HG02973 (cell line): ENCODE measurements around the gene CCR8.
A peak's percentile ranks its signal among the peaks of the same experiment; 100 is the strongest.
"Not testable (repeated sequence)": the region's sequence is repeated elsewhere in the genome, so short reads cannot be mapped to it uniquely, and the experiment has no call there.

ENCODE experiments used
- ATAC-seq: cut with Tn5 transposase; IDR thresholded peaks from one replicate; pipeline ENCODE4 v1.9.1; 2021; ENCODE audit warnings: moderate library complexity; ENCODE audit not compliant: unreplicated experiment

The CCR8 gene

DNA sequence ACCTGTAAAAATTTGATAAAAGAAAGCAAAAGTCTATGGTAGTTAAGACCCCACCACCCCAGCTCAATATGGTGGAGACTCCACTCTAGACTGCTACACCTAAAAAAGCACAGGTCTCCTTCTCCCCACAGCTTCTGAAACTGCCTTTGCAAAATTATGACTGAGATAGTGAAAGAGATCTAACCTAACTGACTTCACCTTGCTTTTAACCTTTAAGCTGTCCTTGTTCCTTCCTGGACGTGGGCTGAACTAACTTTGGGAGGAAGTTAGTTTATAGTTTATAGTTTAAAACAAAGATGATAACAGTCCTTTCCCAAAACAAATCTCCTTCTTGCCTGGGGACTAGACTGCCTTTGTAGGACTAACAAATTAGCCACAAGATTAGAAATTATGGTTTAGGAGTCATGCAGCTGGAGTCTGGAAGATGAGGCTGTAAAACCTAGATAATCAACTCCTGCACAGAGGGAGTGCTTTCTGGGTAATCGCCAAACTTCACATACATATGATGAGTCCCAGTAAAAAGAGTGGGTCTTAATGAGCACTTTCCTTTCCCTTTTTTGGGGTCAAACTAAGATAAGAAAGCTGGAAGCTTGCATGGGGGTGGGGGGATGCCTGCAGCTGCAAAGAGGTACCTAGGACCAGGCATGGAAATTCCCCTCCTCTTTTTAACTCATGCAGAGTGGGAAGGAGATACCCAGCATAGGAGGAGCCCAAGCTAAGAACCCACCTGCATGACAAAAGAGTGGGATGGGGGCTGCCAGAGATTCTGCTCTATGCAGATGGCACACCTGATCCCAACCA, 17.5 kb downstream of the CCR8 start:
- ATAC-seq: peak; percentile 88

DNA sequence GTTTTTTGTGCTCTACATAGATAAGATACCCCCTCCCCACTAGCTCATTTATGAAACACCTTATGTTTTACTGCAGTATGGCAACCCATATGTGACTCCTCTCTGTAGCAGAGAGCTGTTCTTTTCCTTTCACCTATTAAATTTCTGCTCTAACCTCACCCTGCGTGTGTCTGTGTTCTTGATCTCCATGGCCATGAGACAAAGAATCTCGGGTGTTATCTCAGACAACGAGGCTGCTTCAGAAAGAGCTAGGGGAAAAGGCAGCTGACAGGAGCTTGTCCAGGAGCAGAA, 18.0 kb downstream of the CCR8 start:
- no peak for ATAC-seq

DNA sequence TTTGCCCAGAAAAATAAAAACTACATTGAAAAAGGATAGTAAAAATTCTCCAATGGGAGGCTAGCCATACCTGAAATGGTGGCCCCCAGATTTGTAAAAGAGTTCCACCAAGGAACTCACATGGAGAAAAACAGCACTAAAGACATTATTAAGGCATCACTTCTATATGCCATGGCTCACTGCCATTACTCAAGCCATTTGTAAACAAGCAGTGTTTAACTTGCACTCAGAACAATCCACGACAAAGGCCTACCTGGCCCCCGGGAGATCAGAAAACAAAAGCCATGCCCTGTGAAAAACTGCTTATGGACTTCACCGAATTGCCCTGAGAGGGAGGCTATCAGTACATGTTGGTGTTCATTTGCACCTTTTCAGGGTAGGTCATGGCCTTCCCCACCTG, 19.6 kb downstream of the CCR8 start:
- ATAC-seq: no peak

DNA sequence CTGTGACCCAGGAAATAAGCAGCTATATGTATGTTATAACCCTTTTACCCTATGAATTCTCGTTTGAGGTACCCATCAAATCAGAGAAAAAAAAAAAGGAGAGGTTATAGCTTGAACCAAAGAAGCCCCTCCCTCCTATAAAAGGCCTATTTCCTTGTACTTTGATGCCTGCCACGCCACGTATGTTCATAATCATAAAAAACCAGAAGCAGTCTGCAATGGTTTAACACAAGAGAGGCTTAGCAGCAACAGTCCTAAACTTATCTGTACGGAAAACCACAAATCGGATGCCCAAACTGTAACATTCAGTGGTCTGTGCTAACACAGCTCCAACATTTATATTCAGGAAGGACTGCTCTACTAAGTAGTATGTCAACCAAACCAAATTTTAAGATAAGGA, 21.2 kb downstream of the CCR8 start:
- no peak for ATAC-seq

DNA sequence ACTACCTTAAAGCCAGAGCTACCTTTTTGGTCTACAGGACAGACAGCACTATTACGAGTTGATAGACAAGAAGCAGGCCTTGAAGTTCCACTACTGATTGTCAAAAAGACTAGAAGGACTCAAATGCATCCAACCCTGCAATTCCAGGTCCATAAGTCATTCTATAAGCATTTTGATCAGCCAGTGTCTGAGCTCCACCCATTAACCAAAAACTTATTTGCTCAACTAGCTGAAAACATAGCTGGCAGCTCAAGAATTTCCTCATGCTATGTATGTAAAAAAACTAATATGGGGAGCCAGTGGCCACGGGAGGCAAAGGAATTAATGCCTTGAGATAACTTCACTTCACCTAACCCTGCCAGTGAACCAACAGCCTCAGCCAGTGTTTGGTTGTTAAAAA, 21.6 kb downstream of the CCR8 start:
- not testable (repeated sequence) for ATAC-seq

DNA sequence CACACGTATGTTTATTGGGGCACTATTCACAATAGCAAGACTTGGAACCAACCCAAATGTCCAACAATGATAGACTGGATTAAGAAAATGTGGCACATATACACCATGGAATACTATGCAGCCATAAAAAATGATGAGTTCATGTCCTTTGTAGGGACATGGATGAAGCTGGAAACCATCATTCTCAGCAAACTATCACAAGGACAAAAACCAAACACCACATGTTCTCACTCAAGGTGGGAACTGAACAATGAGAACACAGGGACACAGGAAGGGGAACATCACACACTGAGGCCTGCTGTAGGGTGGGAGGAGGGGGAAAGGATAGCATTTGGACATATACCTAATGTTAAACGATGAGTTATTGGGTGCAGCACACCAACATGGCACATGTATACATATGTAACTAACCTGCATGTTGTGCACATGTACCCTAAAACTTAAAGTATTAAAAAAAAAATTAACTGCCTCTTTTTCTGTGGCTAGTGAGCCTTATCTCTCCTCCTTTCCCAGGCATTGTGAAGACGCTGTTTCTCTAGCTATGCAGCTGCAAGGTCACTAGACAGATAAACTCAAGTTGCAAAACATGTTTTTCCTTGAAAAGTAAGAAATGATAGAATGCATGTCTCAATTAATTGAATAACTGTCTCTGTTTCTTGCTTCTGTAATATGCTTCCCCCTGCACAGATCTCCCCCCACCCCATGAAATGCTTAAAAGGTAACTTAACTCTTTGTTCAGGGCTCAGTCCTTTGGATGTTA, 23.8 kb downstream of the CCR8 start:
- ATAC-seq: not testable (repeated sequence)

DNA sequence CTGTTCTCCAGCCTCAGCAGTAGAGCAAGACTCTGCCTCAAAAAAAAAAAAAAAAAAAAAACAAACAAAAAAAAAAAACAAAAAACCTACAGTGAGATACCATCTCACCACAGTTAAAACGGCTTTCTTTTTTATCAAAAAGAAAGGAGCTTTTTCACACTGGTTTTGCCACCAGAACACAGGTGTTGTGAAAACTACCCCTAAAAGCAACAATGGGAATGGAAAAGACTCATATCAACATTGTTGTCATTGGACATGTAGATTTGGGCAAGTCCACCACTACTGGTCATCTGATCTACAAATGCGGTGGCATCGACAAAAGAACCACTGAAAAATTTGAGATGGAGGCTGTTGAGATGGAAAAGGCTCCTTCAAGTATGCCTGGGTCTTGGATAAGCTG, 28.8 kb downstream of the CCR8 start:
- no peak for ATAC-seq

DNA sequence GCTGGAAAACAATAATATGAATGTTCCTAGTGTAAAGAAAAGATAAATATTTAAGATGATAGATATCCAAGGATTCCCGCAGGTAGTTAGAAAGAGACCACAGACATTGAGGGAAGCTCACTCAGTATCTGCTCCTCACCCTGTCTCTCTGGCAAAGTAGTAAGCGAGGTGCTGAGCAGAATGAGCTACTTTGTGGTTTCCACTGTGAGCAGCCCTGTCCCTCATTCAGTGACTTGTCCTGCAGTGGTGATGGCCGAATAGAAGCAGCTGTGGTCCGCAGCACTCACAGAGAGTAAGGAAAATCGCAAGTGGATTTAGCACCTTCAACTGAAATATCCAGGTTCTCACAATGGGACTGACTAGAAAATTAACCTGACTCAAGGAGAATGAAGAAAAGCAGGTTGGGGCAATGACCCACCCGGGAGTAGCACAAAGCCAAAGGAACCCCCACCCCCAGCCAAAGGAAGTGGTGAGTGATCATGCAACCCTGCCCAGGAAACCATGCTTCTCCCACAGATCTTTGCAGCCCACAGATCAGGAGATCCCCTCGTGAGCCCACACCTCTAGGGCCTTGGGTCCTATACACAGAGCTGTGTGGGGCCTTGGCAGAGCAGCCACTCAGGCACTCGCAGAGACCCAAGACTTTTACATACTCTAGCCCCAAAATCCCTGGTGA, 31.9 kb downstream of the CCR8 start:
- ATAC-seq: no peak

DNA sequence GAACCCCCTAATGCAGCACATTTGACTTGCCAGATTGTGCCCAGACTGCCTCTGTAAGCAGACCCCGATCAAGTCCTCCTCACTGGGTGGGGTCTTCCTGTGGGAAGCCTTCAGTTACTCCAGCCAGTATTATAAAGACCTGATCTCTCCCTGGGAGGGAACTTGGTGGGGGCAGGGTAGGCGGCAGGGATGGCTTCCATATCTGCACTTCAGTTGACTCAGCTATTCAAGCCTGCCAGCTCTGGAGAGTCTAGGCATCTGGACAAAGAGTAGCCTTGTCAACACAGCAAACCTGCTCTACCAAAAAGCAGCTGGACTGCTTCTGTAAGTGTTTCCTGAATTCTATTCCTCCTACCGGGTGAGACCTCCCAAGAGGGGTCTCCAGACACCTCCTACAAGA, 32.7 kb downstream of the CCR8 start:
- no peak for ATAC-seq

DNA sequence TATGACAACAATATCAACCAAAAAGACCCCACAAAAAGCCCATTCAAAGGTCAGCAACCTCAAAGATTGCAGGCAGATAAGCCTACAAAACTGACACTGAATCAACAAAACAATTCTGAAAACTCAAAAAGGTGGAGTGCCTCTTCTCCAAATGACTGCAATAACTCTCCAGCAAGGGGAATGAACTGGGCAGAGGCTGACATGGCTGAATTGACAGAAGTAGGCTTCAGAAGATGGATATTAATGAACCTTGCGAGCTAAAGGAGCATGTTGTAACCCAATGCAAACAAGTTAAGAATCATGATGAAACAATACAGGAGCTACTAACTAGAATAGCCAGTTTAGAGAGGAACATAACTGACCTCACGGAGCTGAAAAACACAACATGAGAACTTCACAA, 33.3 kb downstream of the CCR8 start:
- ATAC-seq: no peak

DNA sequence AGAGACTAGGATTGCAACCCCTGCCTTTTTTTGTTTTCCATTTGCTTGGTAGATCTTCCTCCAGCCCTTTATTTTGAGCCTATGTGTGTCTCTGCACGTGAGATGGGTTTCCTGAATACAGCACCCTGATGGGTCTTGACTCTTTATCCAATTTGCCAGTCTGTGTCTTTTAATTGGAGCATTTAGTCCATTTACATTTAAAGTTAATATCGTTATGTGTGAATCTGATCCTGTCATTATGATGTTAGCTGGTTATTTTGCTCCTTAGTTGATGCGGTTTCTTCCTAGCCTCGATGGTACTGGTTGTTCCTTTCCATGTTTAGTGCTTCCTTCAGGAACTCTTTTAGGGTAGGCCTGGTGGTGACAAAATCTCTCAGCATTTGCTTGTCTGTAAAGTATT, 40.9 kb downstream of the CCR8 start:
- ATAC-seq: not testable (repeated sequence)

DNA sequence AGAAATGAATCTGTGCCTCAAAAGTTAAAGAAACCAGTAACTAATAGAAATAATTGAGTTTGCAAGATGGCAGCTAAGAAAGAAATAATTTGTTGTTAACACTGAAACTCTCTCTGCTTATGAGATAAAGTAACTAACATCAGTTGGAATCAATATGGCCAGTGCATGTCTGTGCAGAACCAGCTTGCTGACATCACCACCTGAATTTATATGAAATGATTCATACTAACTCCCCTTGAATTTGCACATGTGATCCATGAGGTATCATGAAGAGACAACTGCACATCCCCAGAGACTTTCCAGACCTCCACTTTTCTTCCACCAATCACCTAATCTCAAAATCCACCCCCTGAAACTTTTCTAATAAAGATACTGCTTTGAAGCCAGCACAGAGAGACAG, 43.3 kb downstream of the CCR8 start:
- no peak for ATAC-seq

DNA sequence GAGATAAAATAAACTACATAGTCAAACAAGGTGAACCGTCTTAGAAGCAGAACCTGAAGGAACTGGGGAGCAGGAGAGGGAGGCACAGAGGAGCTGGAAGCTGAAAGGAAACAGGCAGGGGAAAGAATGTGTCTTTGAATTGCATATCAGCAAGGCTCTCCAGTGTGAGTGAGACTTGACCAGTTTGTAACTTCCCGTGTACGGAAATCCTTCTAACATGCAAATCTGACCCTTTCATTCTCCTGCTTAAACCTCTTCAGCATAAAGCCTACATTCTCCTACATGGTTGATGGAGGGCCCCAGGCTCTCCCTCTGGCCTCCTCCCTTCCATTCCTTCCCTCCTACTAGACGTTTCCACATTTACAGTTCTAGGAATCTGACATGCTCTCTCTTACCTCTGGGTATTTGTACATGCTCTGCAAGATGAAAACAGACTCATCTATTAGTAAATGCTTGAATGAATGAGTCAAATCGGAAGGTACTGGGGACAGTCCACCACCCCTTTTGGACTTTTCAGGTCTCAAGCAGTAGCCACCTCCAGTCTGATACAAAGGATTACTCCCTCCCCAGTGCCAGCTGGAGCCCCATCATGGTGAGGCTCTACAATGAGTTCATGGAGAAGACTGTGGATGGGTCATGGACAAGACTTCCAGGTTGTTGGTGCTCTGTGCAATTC, 47.6 kb downstream of the CCR8 start:
- no peak for ATAC-seq

DNA sequence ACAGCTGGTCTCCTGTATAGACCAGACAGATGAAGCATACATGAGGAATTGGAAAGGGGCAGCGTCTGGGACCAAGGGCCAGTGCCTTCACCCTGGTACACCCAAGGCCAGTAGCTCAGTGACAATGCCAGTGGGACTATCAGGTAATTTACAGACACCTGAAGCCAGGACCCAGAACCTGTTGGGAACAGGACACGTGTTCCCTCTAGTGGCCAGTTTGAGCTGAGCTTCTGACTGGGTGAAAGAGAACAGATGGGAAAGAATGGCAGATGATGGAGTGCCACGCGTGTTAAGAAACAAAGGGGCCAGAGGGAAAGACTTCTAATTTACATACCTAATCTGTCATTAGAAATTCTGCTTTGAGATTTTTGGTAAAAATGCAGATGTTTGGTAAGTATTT, 48.6 kb downstream of the CCR8 start:
- ATAC-seq: peak; percentile 68

DNA sequence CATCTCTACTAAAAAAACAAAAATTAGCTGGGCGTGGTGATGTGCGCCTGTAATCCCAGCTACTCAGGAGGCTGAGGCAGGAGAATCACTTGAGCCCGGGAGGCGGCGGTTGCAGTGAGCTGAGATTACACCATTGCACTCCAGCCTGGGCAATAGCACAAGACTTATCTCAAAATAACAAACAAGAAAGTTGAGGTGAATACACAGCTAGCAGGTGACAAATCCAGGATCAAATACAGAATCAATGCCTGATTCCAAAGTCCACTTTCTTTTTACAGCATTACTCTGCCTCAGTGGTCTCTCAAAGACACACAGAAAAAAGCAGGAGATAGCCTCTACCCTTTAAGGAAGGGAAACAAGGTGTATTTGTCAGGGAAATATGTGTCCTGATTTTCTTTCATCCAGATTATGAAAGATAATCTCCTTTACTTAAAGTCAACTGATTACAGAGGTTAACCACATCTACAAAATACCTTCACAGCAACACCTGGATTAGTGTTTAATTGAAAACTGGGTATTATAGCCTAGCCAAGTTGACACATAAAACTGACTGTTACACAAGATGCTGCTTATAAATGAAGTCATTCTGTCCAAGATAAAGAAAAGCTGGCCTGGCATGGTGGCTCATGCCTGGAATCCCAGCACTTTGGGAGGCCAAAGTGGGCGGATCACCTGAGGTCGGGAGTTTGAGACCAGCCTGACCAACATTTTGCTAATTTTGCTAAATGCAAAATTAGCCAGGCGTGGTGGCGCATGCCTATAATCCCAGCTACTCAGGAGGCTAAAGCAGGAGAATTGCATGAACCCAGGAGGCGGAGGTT, 49.7 kb downstream of the CCR8 start:
- ATAC-seq: no peak

DNA sequence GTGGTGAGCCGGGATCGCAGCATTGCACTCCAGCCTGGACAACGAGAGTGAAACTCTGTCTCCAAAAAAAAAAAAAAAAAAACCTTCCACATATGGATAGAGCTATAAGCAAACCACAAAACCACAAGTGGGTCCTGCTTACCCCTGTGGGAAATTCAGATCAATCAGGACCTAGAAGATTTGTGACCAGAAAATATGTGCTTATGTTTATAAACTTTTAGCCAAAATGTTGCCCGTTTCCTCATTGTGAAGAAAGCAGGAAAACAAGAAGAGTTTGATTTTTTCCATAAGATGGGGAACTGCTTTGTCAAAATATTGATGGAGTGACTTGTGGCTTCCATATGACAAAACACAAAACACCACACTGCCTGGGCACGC, 50.3 kb downstream of the CCR8 start:
- no peak for ATAC-seq

DNA sequence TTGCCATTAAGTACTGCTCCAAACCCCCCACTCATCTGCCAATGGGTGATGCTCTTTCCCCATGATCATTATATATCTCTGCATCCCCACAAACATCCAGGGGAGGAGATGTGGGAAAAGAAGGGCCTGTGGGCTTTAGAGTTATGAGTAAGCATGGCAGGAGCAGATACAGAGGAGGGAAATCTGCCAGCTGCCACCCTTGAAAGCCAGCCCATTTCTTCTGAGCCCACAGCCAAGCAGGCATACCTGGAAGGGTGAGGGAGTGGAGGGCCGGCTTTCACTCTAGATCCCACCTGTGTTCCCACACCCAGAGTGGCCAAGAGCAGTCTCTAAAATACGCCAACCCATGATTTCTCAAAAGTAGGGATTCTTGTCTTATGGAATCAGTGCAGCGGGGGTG, 51.9 kb downstream of the CCR8 start:
- ATAC-seq: no peak
